Hepatocyte (in vitro differentiated cells): Measurements from ENCODE around the gene SHCBP1L.

Experiments used
- CTCF ChIP-seq: fragments of 200-600 bp; sonication (generic); IDR thresholded peaks from 2 replicates; pipeline ENCODE4 v1.5.1; 2016; ENCODE audit warnings: antibody characterized with exemption, mild to moderate bottlenecking; ENCODE audit not compliant: poor library complexity
- EZH2 ChIP-seq: fragments of 200-600 bp; sonication (generic); IDR thresholded peaks from 2 replicates; pipeline ENCODE4 v1.6.1; 2016; ENCODE audit warnings: antibody characterized with exemption, mild to moderate bottlenecking, borderline replicate concordance
- EZH2phosphoT487 ChIP-seq: fragments of 200-600 bp; sonication (generic); IDR thresholded peaks from one replicate; pipeline ENCODE4 v1.6.1; 2018; ENCODE audit warnings: antibody characterized with exemption, mild to moderate bottlenecking, low read depth, moderate library complexity; ENCODE audit not compliant: unreplicated experiment, severe bottlenecking

- TF ChIP-seq EZH2 (no peak), CTCF (no peak), EZH2phosphoT487 (no peak)
These were observed 91.0 kb downstream of the SHCBP1L start for GRCh38 chr1:182861994-182862393.
